Measurements from ENCODE around the gene CHI3L1.

CHI3L1 gene

GRCh38 chr1:203151362-203152157, 34.9 kb downstream of the CHI3L1 start:
- DNase-seq (ENCODE audit: low read depth), result no peak

GRCh38 chr1:203150511-203151297, 35.8 kb downstream of the CHI3L1 start:
- DNase-seq (ENCODE audit: low read depth), result no peak

GRCh38 chr1:203149188-203149840, 37.2 kb downstream of the CHI3L1 start:
- DNase-seq (ENCODE audit: low read depth), result no peak

- no peak for DNase-seq (ENCODE audit: low read depth)
Measured at GRCh38 chr1:203148579-203148978, 37.9 kb downstream of the CHI3L1 start.

- no peak for DNase-seq (ENCODE audit: low read depth)
Measured at GRCh38 chr1:203148127-203148526, 38.4 kb downstream of the CHI3L1 start.

- DNase-seq (ENCODE audit: low read depth), result no peak
Measured at GRCh38 chr1:203147376-203147775, 39.1 kb downstream of the CHI3L1 start.

GRCh38 chr1:203146537-203146936, 40.0 kb downstream of the CHI3L1 start:
- no peak for DNase-seq (ENCODE audit: low read depth)

GRCh38 chr1:203146042-203146369, 40.5 kb downstream of the CHI3L1 start:
- no peak for DNase-seq (ENCODE audit: low read depth)

- DNase-seq (ENCODE audit: low read depth), result no peak
Measured at GRCh38 chr1:203145321-203146041, 41.0 kb downstream of the CHI3L1 start.

- DNase-seq (ENCODE audit: low read depth), result no peak
Measured at GRCh38 chr1:203144661-203145060, 41.8 kb downstream of the CHI3L1 start.

- no peak for DNase-seq (ENCODE audit: low read depth)
Measured at GRCh38 chr1:203143641-203144040, 42.9 kb downstream of the CHI3L1 start.

GRCh38 chr1:203142684-203143408, 43.7 kb downstream of the CHI3L1 start:
- no peak for DNase-seq (ENCODE audit: low read depth)

GRCh38 chr1:203142124-203142523, 44.4 kb downstream of the CHI3L1 start:
- DNase-seq (ENCODE audit: low read depth), result no peak

GRCh38 chr1:203140743-203141520, 45.6 kb downstream of the CHI3L1 start:
- no peak for DNase-seq (ENCODE audit: low read depth)

GRCh38 chr1:203139976-203140475, 46.5 kb downstream of the CHI3L1 start:
- no peak for DNase-seq (ENCODE audit: low read depth)

- no peak for DNase-seq (ENCODE audit: low read depth)
Measured at GRCh38 chr1:203138066-203138465, 48.4 kb downstream of the CHI3L1 start.

GRCh38 chr1:203137324-203137723, 49.2 kb downstream of the CHI3L1 start:
- no peak for DNase-seq (ENCODE audit: low read depth)

- no peak for DNase-seq (ENCODE audit: low read depth)
Measured at GRCh38 chr1:203136409-203137042, 50.0 kb downstream of the CHI3L1 start.

GRCh38 chr1:203135636-203136305, 50.7 kb downstream of the CHI3L1 start:
- DNase-seq (ENCODE audit: low read depth), result no peak
